ENCODE measurements around the gene IL22. TPM values are rescaled to one million over a fixed set of nuclear protein-coding genes. Genes with fewer than 3 reads are reported as not detected.

The IL22 gene
- total RNA-seq, 1 experiment from 2014 or later, result not detected

DNA sequence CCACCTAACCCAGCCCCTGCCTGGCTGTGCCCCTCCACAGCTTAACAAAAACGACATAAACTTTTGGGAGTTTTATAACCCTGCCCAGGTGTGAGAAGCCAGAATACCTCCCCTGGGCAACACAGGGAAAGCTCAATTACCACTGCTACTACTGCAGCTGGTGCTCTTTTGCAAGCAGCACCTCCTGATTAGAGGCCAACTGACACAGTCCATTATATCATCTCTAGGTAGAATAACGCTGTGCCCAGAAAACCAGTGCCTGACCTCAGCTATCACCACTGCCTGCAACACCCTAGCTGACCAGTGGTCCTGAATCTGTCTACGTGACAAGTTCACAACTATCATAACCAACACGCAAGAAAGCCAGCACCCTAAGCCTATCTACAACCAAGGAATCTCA lies 44.5 kb upstream of the IL22 start:
- Histone ChIP-seq H3K79me2 (ENCODE audit: insufficient read depth, low read length) (no peaks in the 10 kb centered on the region), H2BK120ac (ENCODE audit: low read depth, low read length, poor library complexity, severe bottlenecking) (no peak overlapping the region), H3K9ac (ENCODE audit: extremely low read depth, insufficient read length, low read length) (no peak overlapping the region), H3T11ph (ENCODE audit: low read length) (no peak overlapping the region), H2BK15ac (ENCODE audit: low read depth, low read length) (no peak overlapping the region), H3K27me3 (ENCODE audit: insufficient read depth, low read length) (no peaks in the 10 kb centered on the region), H3K23ac (ENCODE audit: insufficient read length, low read depth, low read length) (no peak overlapping the region), H3K18ac (ENCODE audit: insufficient read length, low read depth, low read length) (no peak overlapping the region), H4K20me1 (ENCODE audit: control insufficient read depth, insufficient read depth, insufficient read length) (no peaks in the 10 kb centered on the region), H3K56ac (ENCODE audit: insufficient read length, low read depth, low read length) (no peak overlapping the region), H2BK5ac (ENCODE audit: insufficient read length, low read length) (no peak overlapping the region), H2AFZ (ENCODE audit: low read length) (no peak overlapping the region), H3K27ac (ENCODE audit: insufficient read length, low read depth, low read length) (no peak overlapping the region), H3K23me2 (ENCODE audit: insufficient read length, low read depth, low read length, poor library complexity, severe bottlenecking) (no peaks in the 10 kb centered on the region), H4K5ac (ENCODE audit: insufficient read length, low read depth, low read length) (no peak overlapping the region), H3K9me3 (ENCODE audit: control insufficient read depth, low read depth, low read length) (no peaks in the 10 kb centered on the region), H4K91ac (ENCODE audit: insufficient read length, low read depth, low read length) (no peak overlapping the region), H3K4me2 (ENCODE audit: insufficient read depth, insufficient read length, low read length) (no peak overlapping the region), H2BK12ac (ENCODE audit: insufficient read length, low read depth, low read length) (no peak overlapping the region), H2BK20ac (ENCODE audit: low read depth, low read length, poor library complexity, severe bottlenecking) (no peak overlapping the region), H3K4ac (ENCODE audit: low read depth, low read length) (no peak overlapping the region), H2AK5ac (ENCODE audit: insufficient read length, low read length) (no peak overlapping the region), H4K8ac (replicated peaks; ENCODE audit: insufficient read length, low read depth, low read length) (no peak overlapping the region), H3K14ac (ENCODE audit: insufficient read depth, low read length) (no peak overlapping the region), H3K79me1 (ENCODE audit: insufficient read depth, low read depth, low read length, poor library complexity, severe bottlenecking) (no peaks in the 10 kb centered on the region), H3K4me1 (ENCODE audit: insufficient read depth, low read length) (no peaks in the 10 kb centered on the region)
- TF ChIP-seq, protein P1, sequence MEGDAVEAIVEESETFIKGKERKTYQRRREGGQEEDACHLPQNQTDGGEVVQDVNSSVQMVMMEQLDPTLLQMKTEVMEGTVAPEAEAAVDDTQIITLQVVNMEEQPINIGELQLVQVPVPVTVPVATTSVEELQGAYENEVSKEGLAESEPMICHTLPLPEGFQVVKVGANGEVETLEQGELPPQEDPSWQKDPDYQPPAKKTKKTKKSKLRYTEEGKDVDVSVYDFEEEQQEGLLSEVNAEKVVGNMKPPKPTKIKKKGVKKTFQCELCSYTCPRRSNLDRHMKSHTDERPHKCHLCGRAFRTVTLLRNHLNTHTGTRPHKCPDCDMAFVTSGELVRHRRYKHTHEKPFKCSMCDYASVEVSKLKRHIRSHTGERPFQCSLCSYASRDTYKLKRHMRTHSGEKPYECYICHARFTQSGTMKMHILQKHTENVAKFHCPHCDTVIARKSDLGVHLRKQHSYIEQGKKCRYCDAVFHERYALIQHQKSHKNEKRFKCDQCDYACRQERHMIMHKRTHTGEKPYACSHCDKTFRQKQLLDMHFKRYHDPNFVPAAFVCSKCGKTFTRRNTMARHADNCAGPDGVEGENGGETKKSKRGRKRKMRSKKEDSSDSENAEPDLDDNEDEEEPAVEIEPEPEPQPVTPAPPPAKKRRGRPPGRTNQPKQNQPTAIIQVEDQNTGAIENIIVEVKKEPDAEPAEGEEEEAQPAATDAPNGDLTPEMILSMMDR (conservative IDR thresholded peaks at IDR 0.05), result no peak
- no peak overlapping the region for H3K4me3 Mint-ChIP-seq
- no peaks in the 10 kb centered on the region for H3K9me3 Mint-ChIP-seq
- H3K36me3 Mint-ChIP-seq (ENCODE audit: insufficient read depth in 1 of 3, low read depth in 3 of 3), result peaks cover 3 to 35% (median 3%) of the 10 kb centered on the region in 3 experiments; a peak in 5 of 7 replicates
- WGBS (ENCODE audit: extremely low coverage, insufficient read length, low lambda C conversion rate), result no CpG with 5 or more reads among the region's 4 CpGs
- H3K4me1 Mint-ChIP-seq, result peaks cover 0 to 3% of the 10 kb centered on the region in 2 experiments; a peak in 1 of 4 replicates
- H3K27ac Mint-ChIP-seq, result peak overlapping the region in 1 of 3 experiments; percentile 74; a peak in 1 of 7 replicates
- H3K27me3 Mint-ChIP-seq (ENCODE audit: low read depth), result no peaks in the 10 kb centered on the region
- DNase-seq, result no peak
